NCI-H1694 treated with DMSO at 0.1 percent for 48 hours (cell line): ENCODE measurements around the gene CHAC1.
"Not testable (repeated sequence)": the region's sequence is repeated elsewhere in the genome, so short reads cannot be mapped to it uniquely, and the experiment has no call there.

Experiments used
- DNase-seq: peaks from one replicate; lab custom pipeline; 2025; lab: John Stamatoyannopoulos, UW

Gene CHAC1

GRCh38 chr15:40957041-40957555 lies 3.8 kb downstream of the CHAC1 start:
- no peak for DNase-seq

GRCh38 chr15:40957581-40958051 lies 4.3 kb downstream of the CHAC1 start:
- peak; percentile 70 for DNase-seq

- DNase-seq = no peak
These were observed 4.9 kb downstream of the CHAC1 start for GRCh38 chr15:40958146-40958545.

- no peak for DNase-seq
These were observed 5.5 kb downstream of the CHAC1 start for GRCh38 chr15:40958723-40959122.

GRCh38 chr15:40959331-40960141 lies 6.3 kb downstream of the CHAC1 start:
- no peak for DNase-seq

GRCh38 chr15:40960151-40960885 lies 7.0 kb downstream of the CHAC1 start:
- no peak for DNase-seq

GRCh38 chr15:40960925-40961324 lies 7.7 kb downstream of the CHAC1 start:
- DNase-seq = no peak

GRCh38 chr15:40961740-40962139 lies 8.5 kb downstream of the CHAC1 start:
- DNase-seq = not testable (repeated sequence)

- not testable (repeated sequence) for DNase-seq
These were observed 9.0 kb downstream of the CHAC1 start for GRCh38 chr15:40962317-40962716.

- no peak for DNase-seq
These were observed 9.9 kb downstream of the CHAC1 start for GRCh38 chr15:40963201-40963600.

- DNase-seq = no peak
These were observed 10.7 kb downstream of the CHAC1 start for GRCh38 chr15:40964006-40964405.

GRCh38 chr15:40964634-40965033 lies 11.4 kb downstream of the CHAC1 start:
- DNase-seq = no peak

- no peak for DNase-seq
These were observed 15.2 kb downstream of the CHAC1 start for GRCh38 chr15:40968290-40969085.

GRCh38 chr15:40969363-40969762 lies 16.1 kb downstream of the CHAC1 start:
- DNase-seq = no peak

- no peak for DNase-seq
These were observed 21.6 kb downstream of the CHAC1 start for GRCh38 chr15:40974879-40975278.

- no peak for DNase-seq
These were observed 23.5 kb downstream of the CHAC1 start for GRCh38 chr15:40976819-40977218.

GRCh38 chr15:40978141-40978540 lies 24.9 kb downstream of the CHAC1 start:
- DNase-seq = no peak

GRCh38 chr15:40978562-40978961 lies 25.3 kb downstream of the CHAC1 start:
- no peak for DNase-seq

GRCh38 chr15:40981186-40981585 lies 27.9 kb downstream of the CHAC1 start:
- no peak for DNase-seq

- DNase-seq = no peak
These were observed 29.6 kb downstream of the CHAC1 start for GRCh38 chr15:40982855-40983254.

- no peak for DNase-seq
These were observed 31.1 kb downstream of the CHAC1 start for GRCh38 chr15:40984406-40984805.

GRCh38 chr15:40984964-40985363 lies 31.7 kb downstream of the CHAC1 start:
- DNase-seq = no peak
